Effector memory CD8-positive, alpha-beta T cell (primary cell): ENCODE measurements around the gene CDCP2.

Experiments used
- ATAC-seq: fragments of 150-1000 bp; cut with Tn5 transposase; replicated peaks from 2 replicates; pipeline ENCODE4 v1.10.0; 2021; ENCODE audit warnings: mild to moderate bottlenecking, moderate library complexity
- DNase-seq, 3 experiments: peaks; one replicate each; pipeline ENCODE4 v3.0.0; 2021
- H3K27ac Mint-ChIP-seq, 2 donors: one replicate each; pipeline ENCODE4 v1.8.0; 2022; ENCODE audit warnings: mild to moderate bottlenecking in 2 of 2, mixed read lengths in 2 of 2, moderate library complexity in 2 of 2
- H3K27me3 Mint-ChIP-seq, 2 donors: one replicate each; pipeline ENCODE4 v1.8.0; 2022; ENCODE audit warnings: mixed read lengths in 2 of 2
- H3K36me3 Mint-ChIP-seq: one replicate; pipeline ENCODE4 v1.8.0; 2022; ENCODE audit warnings: mild to moderate bottlenecking, moderate library complexity, mixed read lengths; ENCODE audit not compliant: insufficient read depth
- H3K4me1 Mint-ChIP-seq, 2 donors: one replicate each; pipeline ENCODE4 v1.8.0; 2022; ENCODE audit warnings: low read depth in 2 of 2, mixed read lengths in 2 of 2
- H3K4me3 Mint-ChIP-seq, 2 donors: one replicate each; pipeline ENCODE4 v1.8.0; 2022; ENCODE audit warnings: mild to moderate bottlenecking in 2 of 2, mixed read lengths in 2 of 2, moderate library complexity in 2 of 2
- H3K9me3 Mint-ChIP-seq, 2 donors: one replicate each; pipeline ENCODE4 v1.8.0; 2022; ENCODE audit warnings: mixed read lengths in 2 of 2
- total RNA-seq, 9 experiments: gene quantifications; one replicate each; lab custom pipeline; 2026; lab: John Stamatoyannopoulos, UW

The CDCP2 gene
- 0 to 0.18 (median 0) reads per million in 9 experiments for total RNA-seq

GRCh38 chr1:54152696-54153095, at the start of gene CDCP2:
Gene CDCP2, minus strand, starts transcription at chr1:54153000. Its CDS starts 78 bp downstream, at chr1:54152922.
- no peak within 1 kb of the TSS for H3K27ac Mint-ChIP-seq
- peaks cover 3% of the 10 kb centered on the region for H3K36me3 Mint-ChIP-seq
- DNase-seq (no peak), ATAC-seq (no peak)
- H3K9me3 Mint-ChIP-seq = no peaks in the 10 kb centered on the region
- H3K4me3 Mint-ChIP-seq = no peak within 1 kb of the TSS
- no peaks in the 10 kb centered on the region for H3K27me3 Mint-ChIP-seq
- H3K4me1 Mint-ChIP-seq = peaks cover 4 to 5% of the 10 kb centered on the region in 2 donors

DNA sequence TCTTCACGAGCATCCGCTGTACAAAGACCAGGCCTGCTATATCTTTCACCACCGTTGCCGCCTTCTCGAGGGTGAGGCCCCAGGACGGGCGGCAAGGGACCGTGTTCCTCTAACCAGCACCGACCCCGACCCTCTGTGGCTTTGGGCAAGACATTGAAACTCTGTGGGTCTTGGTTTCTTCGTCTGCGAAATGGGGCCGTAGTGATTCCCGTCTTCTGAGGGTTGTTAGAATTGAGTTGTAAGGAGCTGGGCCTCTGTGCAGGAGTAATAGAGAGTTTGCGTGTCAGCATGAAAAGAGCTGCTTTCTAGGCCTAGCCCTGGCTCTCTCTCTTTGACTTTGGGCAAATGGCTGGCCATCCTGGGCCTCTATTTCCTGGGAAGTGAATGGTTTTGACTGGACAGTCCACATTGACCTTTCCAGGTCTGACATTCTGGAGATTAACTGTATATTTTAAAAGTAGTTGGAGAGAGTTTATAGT, 47.8 kb upstream of the CDCP2 start:
- ATAC-seq (no peak), DNase-seq (no peak)
- Mint-ChIP-seq H3K9me3 (no peaks in the 10 kb centered on the region), H3K4me3 (peak overlapping the region; percentile 90 to 92), H3K27ac (peak overlapping the region; percentile 92 to 94), H3K27me3 (no peaks in the 10 kb centered on the region), H3K36me3 (peaks cover 22% of the 10 kb centered on the region), H3K4me1 (peaks cover 26 to 32% of the 10 kb centered on the region in 2 donors)

- Mint-ChIP-seq H3K36me3 (peaks cover 15% of the 10 kb centered on the region), H3K27ac (peak within 1 kb of the TSS; percentile 92 to 94), H3K4me3 (peak within 1 kb of the TSS; percentile 90 to 92), H3K27me3 (no peaks in the 10 kb centered on the region), H3K9me3 (no peaks in the 10 kb centered on the region), H3K4me1 (peaks cover 25 to 32% of the 10 kb centered on the region in 2 donors)
- ATAC-seq = peak; percentile 95
- DNase-seq = peak; percentile 82 to 86 (median 85)
Observed at GRCh38 chr1:54199765-54200518, 47.1 kb upstream of the CDCP2 start, which contains the start of the genes CYB5RL and MRPL37. Gene CYB5RL, minus strand, starts transcription at chr1:54200030. Its CDS starts 4,414 bp downstream, at chr1:54195616. Gene MRPL37, plus strand, starts transcription at chr1:54200167. Its CDS starts 77 bp downstream, at chr1:54200244.

- Mint-ChIP-seq H3K4me1 (peaks cover 24 to 32% of the 10 kb centered on the region in 2 donors), H3K36me3 (peaks cover 15% of the 10 kb centered on the region), H3K27me3 (no peaks in the 10 kb centered on the region), H3K4me3 (peak overlapping the region; percentile 90 to 92), H3K9me3 (no peaks in the 10 kb centered on the region), H3K27ac (peak overlapping the region; percentile 92 to 94)
- no peak for ATAC-seq
- no peak for DNase-seq
Observed at GRCh38 chr1:54199151-54199764, 46.5 kb upstream of the CDCP2 start.

DNA sequence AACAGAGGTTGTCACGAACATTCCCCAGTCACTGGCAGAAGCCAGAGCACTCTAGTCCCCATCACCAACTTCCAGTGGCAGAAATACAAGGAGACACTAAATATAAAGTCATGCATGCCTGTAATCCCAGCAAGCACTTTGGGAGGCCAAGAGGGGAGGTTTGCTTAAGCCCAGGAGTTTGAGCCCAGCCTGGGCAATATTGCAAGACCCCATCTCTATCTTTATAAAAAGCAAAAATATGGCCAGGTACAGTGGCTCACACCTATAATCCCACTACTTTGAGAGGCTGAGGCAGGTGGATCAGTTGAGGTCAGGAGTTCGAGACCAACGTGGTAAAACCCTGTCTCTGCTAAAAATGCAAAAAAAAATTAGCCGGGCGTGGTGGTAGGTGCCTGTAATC, 40.7 kb upstream of the CDCP2 start:
- Mint-ChIP-seq H3K27ac (no peak overlapping the region), H3K4me3 (no peak overlapping the region), H3K4me1 (no peaks in the 10 kb centered on the region), H3K9me3 (no peaks in the 10 kb centered on the region), H3K36me3 (no peaks in the 10 kb centered on the region), H3K27me3 (no peaks in the 10 kb centered on the region)
- ATAC-seq (no peak), DNase-seq (no peak)

DNA sequence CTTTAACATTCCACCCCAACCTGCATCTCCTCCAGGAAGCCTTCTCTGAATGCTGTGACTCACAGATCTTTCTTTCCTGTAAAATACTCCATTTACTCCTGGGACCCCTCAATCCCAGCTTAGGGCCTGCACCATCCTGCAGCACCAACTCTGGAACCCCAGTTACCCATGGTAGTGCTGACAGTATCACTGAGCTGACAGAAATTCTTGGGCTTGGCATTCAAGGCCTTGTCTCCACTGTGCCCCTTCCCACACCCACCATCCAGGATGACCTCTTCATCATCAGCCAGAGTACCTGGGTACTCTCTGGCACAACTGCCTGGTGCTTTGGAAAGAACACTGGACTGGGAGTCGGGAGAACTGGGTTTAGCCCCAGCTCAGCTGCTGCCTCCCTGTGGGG, 38.7 kb upstream of the CDCP2 start:
- Mint-ChIP-seq H3K27me3 (no peaks in the 10 kb centered on the region), H3K4me1 (no peaks in the 10 kb centered on the region), H3K4me3 (no peak overlapping the region), H3K27ac (no peak overlapping the region), H3K36me3 (peaks cover 3% of the 10 kb centered on the region), H3K9me3 (no peaks in the 10 kb centered on the region)
- DNase-seq = no peak
- ATAC-seq = no peak

DNA sequence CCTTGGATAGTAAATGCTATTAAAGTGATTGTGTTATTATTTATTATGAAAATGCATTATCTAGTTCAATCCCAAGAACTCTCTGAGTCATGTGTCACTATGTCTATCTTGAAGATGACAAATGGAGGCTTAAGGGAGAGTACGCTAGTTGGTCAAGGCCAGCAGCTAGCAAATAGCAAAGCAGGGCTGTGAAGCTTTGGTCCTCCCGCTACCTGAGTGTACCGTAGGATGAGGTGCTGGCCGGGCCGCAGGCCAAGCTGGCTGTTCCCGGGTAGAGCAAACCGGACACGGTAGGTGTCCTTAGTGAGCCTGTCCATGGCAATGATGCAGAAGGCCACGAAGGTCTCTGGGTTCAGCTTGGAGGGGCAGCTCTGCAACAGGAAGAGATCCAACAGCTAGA, 37.7 kb upstream of the CDCP2 start:
- ATAC-seq = no peak
- H3K4me3 Mint-ChIP-seq = no peak overlapping the region
- H3K36me3 Mint-ChIP-seq = peaks cover 3% of the 10 kb centered on the region
- H3K9me3 Mint-ChIP-seq = no peaks in the 10 kb centered on the region
- H3K27me3 Mint-ChIP-seq = no peaks in the 10 kb centered on the region
- no peak overlapping the region for H3K27ac Mint-ChIP-seq
- no peak for DNase-seq
- H3K4me1 Mint-ChIP-seq = no peaks in the 10 kb centered on the region

DNA sequence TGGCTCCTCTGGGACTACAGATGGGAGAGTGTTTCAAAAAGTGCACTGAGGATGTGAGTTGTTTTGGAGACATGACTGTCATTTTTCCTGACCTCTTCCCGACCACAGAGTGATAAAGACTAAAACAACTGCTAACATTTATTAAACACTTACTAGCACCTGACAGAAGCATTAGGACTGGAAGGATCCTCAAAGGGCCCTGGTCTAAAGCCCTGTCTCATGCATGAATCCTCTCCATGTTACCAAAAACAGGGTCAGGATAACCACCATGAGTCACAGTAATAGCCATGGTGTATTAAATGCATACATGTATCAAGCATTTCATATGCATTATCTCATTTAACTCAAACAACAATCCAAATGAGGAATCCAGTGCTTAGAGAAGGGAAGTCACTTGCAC, 35.5 kb upstream of the CDCP2 start:
- Mint-ChIP-seq H3K27ac (no peak overlapping the region), H3K27me3 (no peaks in the 10 kb centered on the region), H3K9me3 (no peaks in the 10 kb centered on the region), H3K36me3 (peaks cover 3% of the 10 kb centered on the region), H3K4me3 (no peak overlapping the region), H3K4me1 (no peaks in the 10 kb centered on the region)
- DNase-seq (no peak), ATAC-seq (no peak)

- H3K27ac Mint-ChIP-seq = no peak overlapping the region
- H3K9me3 Mint-ChIP-seq = no peaks in the 10 kb centered on the region
- no peaks in the 10 kb centered on the region for H3K27me3 Mint-ChIP-seq
- H3K4me3 Mint-ChIP-seq = no peak overlapping the region
- H3K36me3 Mint-ChIP-seq = peaks cover 3% of the 10 kb centered on the region
- no peak for DNase-seq
- H3K4me1 Mint-ChIP-seq = peaks cover 0 to 2% of the 10 kb centered on the region in 2 donors
- no peak for ATAC-seq
Observed at GRCh38 chr1:54186056-54186455, 33.3 kb upstream of the CDCP2 start.

DNA sequence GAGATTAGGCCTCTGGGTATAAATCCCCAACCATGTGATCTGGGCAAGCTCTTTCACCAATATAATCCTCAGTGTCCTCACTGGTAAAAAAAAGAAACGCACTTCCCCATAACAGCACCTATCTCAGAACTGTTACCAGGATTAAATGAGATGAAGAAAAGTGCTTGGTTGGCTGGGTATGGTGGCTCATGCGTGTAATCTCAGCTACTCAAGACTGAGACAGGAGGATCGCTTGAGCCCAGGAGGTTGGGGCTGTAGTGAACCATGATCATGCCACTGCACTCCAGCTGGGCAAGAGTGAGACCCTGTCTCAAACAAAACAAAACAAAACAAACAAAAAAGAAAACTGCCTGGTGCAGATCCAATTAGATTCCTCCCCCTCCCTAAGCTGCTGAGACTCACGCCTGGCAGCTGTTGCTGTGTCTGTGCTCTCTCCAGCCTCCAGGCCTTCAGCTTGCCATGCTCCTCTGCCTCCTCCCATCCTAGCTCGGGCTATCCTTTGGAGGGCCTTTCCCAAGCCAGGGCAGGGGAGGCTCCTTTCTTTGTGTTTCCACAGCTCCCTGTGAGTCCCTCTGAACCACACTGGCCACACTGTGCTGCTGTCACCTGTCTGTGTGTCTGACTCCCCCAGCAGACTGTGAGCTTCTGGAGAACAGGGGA, 28.0 kb upstream of the CDCP2 start:
- Mint-ChIP-seq H3K36me3 (peaks cover 2% of the 10 kb centered on the region), H3K9me3 (no peaks in the 10 kb centered on the region)
- DNase-seq = no peak

DNA sequence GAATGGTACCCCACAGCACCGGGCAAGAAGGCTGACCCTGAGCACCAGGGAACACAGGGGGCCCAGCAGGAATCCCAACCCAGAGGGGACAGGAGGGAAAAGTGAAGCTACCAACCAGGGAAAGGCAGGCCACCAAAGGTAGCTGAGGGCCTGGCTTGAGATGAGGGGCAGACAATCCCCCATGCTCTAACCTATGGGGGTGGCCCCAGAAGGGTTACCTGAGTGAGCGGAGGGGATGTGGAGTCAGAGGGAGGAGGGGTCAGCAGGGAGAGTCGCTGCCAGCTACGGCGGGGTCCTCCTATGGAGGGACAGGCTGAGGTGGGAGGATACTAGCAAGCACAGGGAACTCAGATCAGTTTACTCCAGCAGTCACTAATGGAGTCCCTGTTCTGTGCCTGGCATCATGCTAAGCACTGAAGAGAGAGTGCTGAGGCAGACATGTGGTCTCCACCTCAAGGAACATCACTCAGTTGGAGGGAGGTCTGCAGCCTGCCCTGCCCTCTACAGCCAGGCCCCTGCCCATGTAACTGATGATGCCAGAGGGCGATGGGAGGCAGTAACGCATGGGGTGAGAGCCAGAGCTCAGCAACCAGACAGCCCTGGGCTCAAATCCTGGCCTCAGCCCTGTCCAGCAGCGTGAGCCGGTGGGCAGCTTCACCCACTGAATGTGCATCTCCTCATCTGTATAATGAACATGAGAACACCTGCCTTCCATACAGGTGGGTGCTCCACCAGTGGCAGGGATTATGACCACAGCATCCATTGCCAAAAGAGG, 25.7 kb upstream of the CDCP2 start:
- no peaks in the 10 kb centered on the region for H3K27me3 Mint-ChIP-seq
- peaks cover 2% of the 10 kb centered on the region for H3K36me3 Mint-ChIP-seq
- ATAC-seq (no peak), DNase-seq (no peak)
- peak overlapping the region in 1 of 2 donors; percentile 62 for H3K27ac Mint-ChIP-seq
- no peaks in the 10 kb centered on the region for H3K9me3 Mint-ChIP-seq
- peaks cover 0 to 2% of the 10 kb centered on the region in 2 donors for H3K4me1 Mint-ChIP-seq
- H3K4me3 Mint-ChIP-seq = no peak overlapping the region

More for the DNA sequence above, 28.0 kb upstream of the CDCP2 start:
- H3K27ac Mint-ChIP-seq = no peak overlapping the region
- H3K4me1 Mint-ChIP-seq = peaks cover 0 to 2% of the 10 kb centered on the region in 2 donors
- H3K4me3 Mint-ChIP-seq = no peak overlapping the region
- H3K27me3 Mint-ChIP-seq = no peaks in the 10 kb centered on the region
- no peak for ATAC-seq

DNA sequence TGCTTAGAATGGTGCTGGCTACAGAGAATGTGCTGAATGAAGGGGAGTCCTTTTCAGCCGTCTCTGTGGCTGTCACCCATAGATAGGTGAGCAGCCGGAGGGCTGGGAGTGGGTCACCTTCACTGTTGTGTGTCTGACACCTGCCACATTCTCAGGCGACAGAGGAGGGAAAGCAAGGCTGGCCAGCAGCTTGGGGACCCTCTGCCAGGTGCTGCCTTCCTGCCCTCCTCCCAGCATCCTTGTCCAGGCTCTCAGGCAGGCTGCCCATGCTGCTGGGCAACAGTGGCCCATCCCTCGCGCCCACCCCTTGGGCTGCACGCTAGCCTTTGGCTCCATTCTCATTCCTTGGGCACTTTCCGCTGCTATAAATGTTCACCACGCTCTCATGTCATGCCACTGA, 24.9 kb upstream of the CDCP2 start:
- H3K4me1 Mint-ChIP-seq = peaks cover 0 to 2% of the 10 kb centered on the region in 2 donors
- ATAC-seq (no peak), DNase-seq (no peak)
- H3K27me3 Mint-ChIP-seq = no peaks in the 10 kb centered on the region
- H3K27ac Mint-ChIP-seq = peak overlapping the region in 1 of 2 donors; percentile 62
- H3K9me3 Mint-ChIP-seq = no peaks in the 10 kb centered on the region
- no peak overlapping the region for H3K4me3 Mint-ChIP-seq
- H3K36me3 Mint-ChIP-seq = peaks cover 2% of the 10 kb centered on the region
